ENCODE results near the gene SHISA8. TPM values are rescaled to one million over a fixed set of nuclear protein-coding genes. Genes with fewer than 3 reads are reported as not detected.

The SHISA8 gene
- total and polyA plus RNA-seq, 10 of the 15 experiments (the other 5 are each of a cell fraction or from before 2014, with no cell fraction given), result 0.06 to 10.1 (median 0.25) TPM

- Histone ChIP-seq H3K27ac (ENCODE audit: control insufficient read depth, insufficient read depth) (no peak overlapping the region), H3K4me1 (ENCODE audit: control insufficient read depth, insufficient read depth, low read length) (no peaks in the 10 kb centered on the region), H4K20me1 (ENCODE audit: control insufficient read depth, insufficient read depth) (no peaks in the 10 kb centered on the region), H3K27me3 (replicated peaks in 1 of 2; ENCODE audit: control insufficient read depth in 2 of 2, insufficient read depth in 2 of 2, low read length in 1 of 2) (no peaks in the 10 kb centered on the region), H3K36me3 (ENCODE audit: control insufficient read depth in 2 of 2, insufficient read depth in 2 of 2, low read length in 1 of 2) (peaks cover 32 to 51% of the 10 kb centered on the region in 2 experiments), H2AFZ (ENCODE audit: control insufficient read depth, low read depth, low read length) (no peak overlapping the region), H3K4me2 (ENCODE audit: control insufficient read depth, insufficient read depth) (no peak overlapping the region), H3K79me2 (ENCODE audit: control insufficient read depth, insufficient read depth, low read length) (no peaks in the 10 kb centered on the region; the same call in 1 of the 2 replicates), H3K9me3 (replicated peaks; ENCODE audit: control insufficient read depth, insufficient read depth, low read length) (no peaks in the 10 kb centered on the region), H3K9ac (ENCODE audit: control insufficient read depth, insufficient read depth, low read length) (no peak overlapping the region), H3K4me3 (no peak overlapping the region)
- DNase-seq (ENCODE audit: low read depth, low spot score) (no peak), ATAC-seq (peak; percentile 34), FAIRE-seq (no peak)
- BruUV-seq (replicated peaks), result TSS peak; percentile 31
- 34% methylated on average over 5 of the region's 5 CpGs for WGBS (ENCODE audit: insufficient coverage, insufficient replicate concordance, low lambda C conversion rate, missing lambda C conversion rate)
- intact Hi-C loops (cut with micrococcal nuclease; ENCODE audit: unreplicated experiment), result no loop called here
- ChIA-PET SMC1A (ENCODE audit: uncharacterized antibody, unreplicated experiment) (interaction anchor here (0.9 to 6.3 kb wide), 4 partner anchors 11 to 73 kb away, joined by 3 to 49 read pairs (median 11); partner anchors contain the start of gene CENPM), CTCF (interaction anchor here (0.6 to 3.7 kb wide), 4 partner anchors 11 to 176 kb away, joined by 3 to 16 read pairs (median 11); partner anchors contain the start of gene MEI1), POLR2A (interaction anchor here (1.4 to 2.6 kb wide), 3 partner anchors 11 to 54 kb away, joined by 3 to 24 read pairs (median 9); no protein-coding TSS in a partner anchor), RAD21 (ENCODE audit: unreplicated experiment) (interaction anchor here (2.4 to 4.4 kb wide), 2 partner anchors 11 to 53 kb away, joined by 7 to 39 read pairs; partner anchors contain the start of gene TNFRSF13C)
- in situ Hi-C loops (cut with MboI), result no loop called here
- TF ChIP-seq MEF2B (IDR thresholded peaks at IDR 0.05; ENCODE audit: partially characterized antibody, poor library complexity, severe bottlenecking) (peak; percentile 26), STAT1 (conservative IDR thresholded peaks at IDR 0.05) (no peak), ATF3 (IDR thresholded peaks at IDR 0.05; ENCODE audit: borderline replicate concordance, extremely low read depth, low read depth, low read length) (no peak), IKZF1 (conservative IDR thresholded peaks at IDR 0.05) (peak; percentile 25; the same call in 1 of the 2 replicates), ATF7 (IDR thresholded peaks at IDR 0.05; ENCODE audit: low read depth) (peak; percentile 76), MTA2 (IDR thresholded peaks at IDR 0.05; ENCODE audit: low read depth) (peak; percentile 26; the same call in 1 of the 2 replicates), BHLHE40 (IDR thresholded peaks at IDR 0.05; ENCODE audit: borderline replicate concordance in 1 of 2, low read depth in 2 of 2, low read length in 1 of 2) (peak; percentile 26 to 27; a peak in 2 of 4 replicates), RAD51 (IDR thresholded peaks at IDR 0.05) (peak; percentile 22; the same call in 1 of the 2 replicates), RELB (IDR thresholded peaks at IDR 0.05; ENCODE audit: low read depth) (peak; percentile 26; the same call in 1 of the 2 replicates)
Observed at GRCh38 chr22:41873391-41873790, 41.5 kb downstream of the SHISA8 start.
